ENCODE results near the gene PPIL6. TPM values are rescaled to one million over a fixed set of nuclear protein-coding genes. Genes with fewer than 3 reads are reported as not detected.
A peak's percentile ranks its signal among the peaks of the same experiment; 100 is the strongest.

The PPIL6 gene
- total RNA-seq = 10 to 100 TPM in 1 of 4 donors, 1 to 10 TPM in 3; 1.2 to 16.5 (median 4.8) TPM

DNA sequence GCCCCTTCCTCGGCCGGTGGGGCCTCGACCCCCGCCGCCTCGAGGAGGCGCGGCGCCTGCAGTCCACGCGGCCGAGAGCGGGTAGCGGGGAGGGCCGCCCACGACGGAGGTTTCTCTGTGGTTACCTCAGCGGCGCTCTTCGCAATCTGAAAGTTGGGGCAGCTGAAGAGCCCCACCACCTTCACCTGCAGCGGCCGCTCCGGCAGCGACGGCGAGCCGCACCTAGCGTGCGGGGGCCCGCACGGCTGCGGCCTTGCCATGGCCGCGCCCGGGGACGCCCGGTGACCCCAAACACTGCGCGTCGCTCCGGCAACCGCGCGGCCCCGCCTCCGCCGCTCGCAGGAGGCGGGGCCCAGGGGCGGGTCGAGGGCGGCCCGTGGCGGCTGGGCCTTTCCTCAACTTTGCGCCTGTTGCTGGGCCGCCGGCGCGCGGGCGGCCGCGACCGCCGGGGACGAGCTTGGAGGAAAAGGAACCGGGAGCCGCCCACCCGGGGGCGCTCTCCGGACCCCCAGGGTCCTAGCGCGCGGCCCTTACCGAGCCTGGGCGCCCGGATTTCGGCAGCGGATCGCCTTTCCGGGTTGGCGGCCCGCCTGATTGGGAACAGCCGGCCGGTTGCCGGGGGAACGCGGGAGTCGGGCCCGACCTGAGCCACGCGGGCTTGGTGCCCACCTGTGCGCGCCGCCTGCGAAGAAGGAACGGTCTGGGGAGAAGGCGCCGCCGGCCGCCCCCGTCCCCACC is at the start of gene PPIL6, which contains the start of gene SMPD2:
Gene PPIL6, minus strand, starts transcription at position 298 of the 738 bp plus-strand sequence. Its CDS starts 38 bp downstream, at position 260.
Gene SMPD2, plus strand, starts transcription at position 394 of the 738 bp plus-strand sequence. CDS start 398 bp downstream, outside the sequence.
- peak within 1 kb of the TSS; percentile 75 to 98 (median 91) for H3K4me3 ChIP-seq
- H3K36me3 ChIP-seq = peaks cover 0 to 34% (median 0%) of the 10 kb centered on the region in 3 donors
- H3K27me3 ChIP-seq = no peaks in the 10 kb centered on the region
- H3K27ac ChIP-seq = peak within 1 kb of the TSS; percentile 64 to 96 (median 92)
- DNase-seq (ENCODE audit: low spot score in 2 of 2) = peak; percentile 68 to 76
- H3K4me1 ChIP-seq = peaks cover 0 to 38% (median 14%) of the 10 kb centered on the region in 4 donors
- WGBS, 2 donors = 0 to 1% methylated on average over 38 to 51 of the region's 102 CpGs
- H3K9me3 ChIP-seq = no peaks in the 10 kb centered on the region
- TF ChIP-seq, protein P1, sequence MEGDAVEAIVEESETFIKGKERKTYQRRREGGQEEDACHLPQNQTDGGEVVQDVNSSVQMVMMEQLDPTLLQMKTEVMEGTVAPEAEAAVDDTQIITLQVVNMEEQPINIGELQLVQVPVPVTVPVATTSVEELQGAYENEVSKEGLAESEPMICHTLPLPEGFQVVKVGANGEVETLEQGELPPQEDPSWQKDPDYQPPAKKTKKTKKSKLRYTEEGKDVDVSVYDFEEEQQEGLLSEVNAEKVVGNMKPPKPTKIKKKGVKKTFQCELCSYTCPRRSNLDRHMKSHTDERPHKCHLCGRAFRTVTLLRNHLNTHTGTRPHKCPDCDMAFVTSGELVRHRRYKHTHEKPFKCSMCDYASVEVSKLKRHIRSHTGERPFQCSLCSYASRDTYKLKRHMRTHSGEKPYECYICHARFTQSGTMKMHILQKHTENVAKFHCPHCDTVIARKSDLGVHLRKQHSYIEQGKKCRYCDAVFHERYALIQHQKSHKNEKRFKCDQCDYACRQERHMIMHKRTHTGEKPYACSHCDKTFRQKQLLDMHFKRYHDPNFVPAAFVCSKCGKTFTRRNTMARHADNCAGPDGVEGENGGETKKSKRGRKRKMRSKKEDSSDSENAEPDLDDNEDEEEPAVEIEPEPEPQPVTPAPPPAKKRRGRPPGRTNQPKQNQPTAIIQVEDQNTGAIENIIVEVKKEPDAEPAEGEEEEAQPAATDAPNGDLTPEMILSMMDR (IDR thresholded peaks at IDR 0.05) = peak; percentile 26 to 63 (median 36)
- TF ChIP-seq POLR2A (IDR thresholded peaks at IDR 0.05) (peak; percentile 40 to 66), EP300 (IDR thresholded peaks at IDR 0.05) (peak in 1 of 2 donors; percentile 76)

DNA sequence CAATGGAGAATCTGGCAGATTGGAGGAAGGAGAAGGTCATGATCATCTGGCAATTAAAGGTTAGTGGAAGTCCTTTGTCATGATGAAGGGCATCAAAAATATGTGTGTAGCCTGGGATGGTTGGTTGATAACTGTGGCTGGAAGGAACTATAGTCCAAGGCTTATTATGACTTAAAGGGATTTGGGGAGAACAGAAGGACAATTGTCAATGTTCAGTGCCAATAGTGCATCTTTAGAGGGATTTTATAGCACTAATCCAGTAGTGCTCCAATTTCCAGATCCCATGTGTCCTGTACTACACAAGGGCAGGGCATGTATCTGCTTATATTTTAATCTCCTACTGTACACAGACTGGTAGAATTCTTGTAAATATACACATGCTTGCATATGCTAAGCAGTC is 47.6 kb upstream of the PPIL6 start:
- H3K9me3 ChIP-seq = no peaks in the 10 kb centered on the region
- no peak overlapping the region for H3K27ac ChIP-seq
- peaks cover 0 to 11% (median 4%) of the 10 kb centered on the region in 4 donors for H3K4me1 ChIP-seq
- H3K27me3 ChIP-seq = no peaks in the 10 kb centered on the region
- no peak overlapping the region for H3K4me3 ChIP-seq
- no peaks in the 10 kb centered on the region for H3K36me3 ChIP-seq
- DNase-seq (ENCODE audit: low spot score in 2 of 2) = no peak
- TF ChIP-seq EP300 (IDR thresholded peaks at IDR 0.05) (no peak), POLR2A (IDR thresholded peaks at IDR 0.05) (no peak)
- TF ChIP-seq, protein P1 (IDR thresholded peaks at IDR 0.05) = no peak

DNA sequence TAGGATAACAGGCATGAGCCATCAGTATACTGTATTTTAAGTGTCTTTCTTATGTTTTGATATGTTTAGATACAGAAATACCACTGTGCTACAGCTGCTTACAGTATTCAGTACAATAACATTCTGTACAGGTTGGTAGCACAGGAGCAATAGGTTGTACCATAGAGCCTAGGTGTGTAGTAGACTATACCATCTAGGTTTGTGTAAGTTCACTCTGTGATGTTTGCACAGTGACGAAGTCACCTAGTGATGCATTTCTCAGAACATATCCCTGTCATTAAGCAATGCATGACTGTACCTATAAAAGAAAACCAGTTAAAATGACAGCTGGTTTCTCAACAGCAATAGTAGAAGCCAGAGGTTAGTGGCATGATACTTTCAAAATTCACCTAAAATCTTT is 45.6 kb upstream of the PPIL6 start:
- Histone ChIP-seq H3K9me3 (no peaks in the 10 kb centered on the region), H3K27me3 (no peaks in the 10 kb centered on the region), H3K27ac (no peak overlapping the region), H3K36me3 (peaks cover 0 to 8% (median 0%) of the 10 kb centered on the region in 3 donors), H3K4me3 (no peak overlapping the region), H3K4me1 (peaks cover 0 to 23% (median 17%) of the 10 kb centered on the region in 4 donors)
- no peak for DNase-seq (ENCODE audit: low spot score in 2 of 2)
- 88 to 95% methylated on average over 1 of the region's 1 CpG for WGBS, 2 donors
- TF ChIP-seq, protein P1 (IDR thresholded peaks at IDR 0.05) = no peak
- TF ChIP-seq EP300 (IDR thresholded peaks at IDR 0.05) (no peak), POLR2A (IDR thresholded peaks at IDR 0.05) (no peak)

DNA sequence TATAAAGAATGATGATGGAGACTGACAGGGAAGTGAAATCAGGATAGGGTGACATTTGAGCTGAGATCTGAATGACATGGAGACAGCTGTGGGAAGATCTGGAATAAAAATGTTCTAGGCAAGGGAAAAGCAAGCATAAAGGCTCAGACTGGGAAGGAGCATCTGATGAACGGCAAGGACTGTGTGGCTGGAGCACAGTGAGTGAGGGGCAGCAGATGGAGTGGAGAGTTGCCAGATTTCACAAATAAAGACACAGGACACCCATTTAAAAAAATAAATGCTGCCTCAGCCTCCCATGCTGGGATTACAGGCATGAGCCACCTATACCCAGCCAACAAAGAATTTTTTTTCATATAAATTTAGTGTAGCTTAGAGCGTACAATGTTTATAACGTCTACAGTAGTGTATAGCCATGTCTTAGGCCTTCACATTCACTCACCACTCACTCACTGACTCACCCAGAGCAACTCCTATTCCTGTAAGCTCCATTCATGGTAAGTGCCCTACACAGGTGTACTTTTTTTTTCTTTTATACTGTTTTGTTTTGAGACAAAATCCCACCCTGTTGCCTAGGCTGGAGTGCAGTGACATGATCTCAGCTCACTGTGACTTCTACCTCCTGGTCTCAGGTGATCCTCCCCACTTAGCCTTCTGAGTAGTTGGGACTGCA is 45.0 kb upstream of the PPIL6 start:
- WGBS, 2 donors = 70 to 71% methylated on average over 3 of the region's 3 CpGs
- no peak overlapping the region for H3K4me3 ChIP-seq
- TF ChIP-seq, protein P1 (IDR thresholded peaks at IDR 0.05) = no peak
- TF ChIP-seq POLR2A (IDR thresholded peaks at IDR 0.05) (no peak), EP300 (IDR thresholded peaks at IDR 0.05) (no peak)
- no peak overlapping the region for H3K27ac ChIP-seq
- DNase-seq (ENCODE audit: low spot score in 2 of 2) = no peak
- H3K9me3 ChIP-seq = no peaks in the 10 kb centered on the region
- peaks cover 0 to 15% (median 0%) of the 10 kb centered on the region in 3 donors for H3K36me3 ChIP-seq
- H3K4me1 ChIP-seq = peaks cover under 1 to 30% (median 23%) of the 10 kb centered on the region in 4 donors
- H3K27me3 ChIP-seq = no peaks in the 10 kb centered on the region

All from tibial nerve (tissue), 4 donors.